GM12873 (cell line): ENCODE measurements around the gene RBMS1.

Source experiments
- TF ChIP-seq, protein P1 (sequence below): IDR thresholded peaks from 2 replicates; pipeline ENCODE4 v1.5.1; 2012; ENCODE audit warnings: low read depth, mild to moderate bottlenecking, moderate library complexity, low read length, control low read depth; ENCODE audit not compliant: insufficient read depth; ENCODE audit errors: missing control alignments

The RBMS1 gene

DNA sequence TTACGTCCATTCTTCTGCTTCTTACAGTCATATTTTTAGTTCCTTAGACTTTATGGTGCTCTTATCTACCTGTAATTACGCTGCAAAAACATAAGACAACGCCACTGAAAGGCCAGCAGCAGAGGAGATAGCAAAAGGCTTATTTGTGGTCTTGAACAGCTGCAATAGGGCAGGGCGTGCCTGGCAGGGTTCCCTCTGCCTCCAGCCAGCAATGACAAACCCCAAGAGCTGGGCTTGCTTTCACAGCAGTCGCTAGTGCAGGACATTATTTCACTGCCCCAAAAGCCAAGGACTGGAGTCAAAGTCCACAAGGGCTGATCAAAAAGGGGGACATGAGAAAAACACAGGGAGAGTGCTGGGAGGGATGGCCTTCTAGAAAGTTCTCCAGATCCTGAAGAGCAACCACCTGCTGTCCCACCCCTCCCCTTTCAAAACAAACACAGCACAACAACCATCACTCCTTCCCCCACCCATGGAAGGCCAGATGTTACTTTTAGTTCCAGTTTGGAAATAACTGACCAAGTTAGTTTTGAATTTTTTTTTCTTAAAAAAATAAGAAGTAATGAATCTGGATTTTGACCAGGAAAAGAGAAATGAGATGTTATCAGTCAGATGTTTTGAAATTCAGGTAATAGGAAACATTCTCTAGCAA is 127.8 kb downstream of the RBMS1 start:
- TF ChIP-seq, protein P1, sequence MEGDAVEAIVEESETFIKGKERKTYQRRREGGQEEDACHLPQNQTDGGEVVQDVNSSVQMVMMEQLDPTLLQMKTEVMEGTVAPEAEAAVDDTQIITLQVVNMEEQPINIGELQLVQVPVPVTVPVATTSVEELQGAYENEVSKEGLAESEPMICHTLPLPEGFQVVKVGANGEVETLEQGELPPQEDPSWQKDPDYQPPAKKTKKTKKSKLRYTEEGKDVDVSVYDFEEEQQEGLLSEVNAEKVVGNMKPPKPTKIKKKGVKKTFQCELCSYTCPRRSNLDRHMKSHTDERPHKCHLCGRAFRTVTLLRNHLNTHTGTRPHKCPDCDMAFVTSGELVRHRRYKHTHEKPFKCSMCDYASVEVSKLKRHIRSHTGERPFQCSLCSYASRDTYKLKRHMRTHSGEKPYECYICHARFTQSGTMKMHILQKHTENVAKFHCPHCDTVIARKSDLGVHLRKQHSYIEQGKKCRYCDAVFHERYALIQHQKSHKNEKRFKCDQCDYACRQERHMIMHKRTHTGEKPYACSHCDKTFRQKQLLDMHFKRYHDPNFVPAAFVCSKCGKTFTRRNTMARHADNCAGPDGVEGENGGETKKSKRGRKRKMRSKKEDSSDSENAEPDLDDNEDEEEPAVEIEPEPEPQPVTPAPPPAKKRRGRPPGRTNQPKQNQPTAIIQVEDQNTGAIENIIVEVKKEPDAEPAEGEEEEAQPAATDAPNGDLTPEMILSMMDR = no peak

DNA sequence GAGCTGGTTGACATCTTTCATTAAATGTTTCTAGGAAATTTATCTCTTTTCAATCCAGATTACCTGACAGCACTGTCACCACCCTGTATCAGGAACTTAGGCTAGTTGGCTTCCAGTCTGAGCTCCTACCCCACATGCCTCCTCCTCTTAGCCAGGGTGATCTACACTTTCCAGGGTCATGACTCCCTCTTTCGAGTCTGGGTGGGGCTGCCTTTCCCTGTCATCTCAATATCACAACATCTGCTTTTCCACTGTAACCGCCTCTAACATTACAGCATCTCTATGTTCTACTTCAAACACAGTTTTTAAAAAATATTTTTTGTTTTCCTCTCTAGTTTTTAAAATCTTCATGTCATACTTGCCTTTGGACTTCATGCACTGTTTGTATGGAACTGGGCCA is 129.2 kb downstream of the RBMS1 start:
- TF ChIP-seq, protein P1 = no peak

GRCh38 chr2:160363961-160364360 is 129.6 kb downstream of the RBMS1 start:
- TF ChIP-seq, protein P1 = no peak

- TF ChIP-seq, protein P1 = no peak
These were observed 130.6 kb downstream of the RBMS1 start for GRCh38 chr2:160363055-160363454.

GRCh38 chr2:160362541-160362940 is 131.1 kb downstream of the RBMS1 start:
- TF ChIP-seq, protein P1 = no peak

DNA sequence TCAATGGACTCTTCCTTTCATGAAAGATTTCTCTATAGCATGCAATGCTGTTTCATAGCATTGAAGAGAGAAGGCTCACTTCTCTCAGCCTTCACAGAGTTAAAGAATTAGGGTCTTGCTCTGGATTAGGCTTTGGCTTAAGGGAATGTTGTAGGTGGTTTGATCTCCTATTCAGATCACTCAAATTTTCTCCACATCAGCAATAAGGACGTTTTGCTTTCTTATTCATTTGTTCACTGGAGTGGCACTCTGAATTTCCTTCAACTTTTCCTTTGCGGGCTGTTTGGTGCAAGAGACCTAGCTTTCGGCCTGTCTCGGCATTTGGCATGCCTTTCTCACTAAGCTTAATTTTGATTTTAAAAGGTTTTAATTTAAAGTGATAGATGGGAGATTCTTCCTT is 131.6 kb downstream of the RBMS1 start:
- TF ChIP-seq, protein P1 = no peak

DNA sequence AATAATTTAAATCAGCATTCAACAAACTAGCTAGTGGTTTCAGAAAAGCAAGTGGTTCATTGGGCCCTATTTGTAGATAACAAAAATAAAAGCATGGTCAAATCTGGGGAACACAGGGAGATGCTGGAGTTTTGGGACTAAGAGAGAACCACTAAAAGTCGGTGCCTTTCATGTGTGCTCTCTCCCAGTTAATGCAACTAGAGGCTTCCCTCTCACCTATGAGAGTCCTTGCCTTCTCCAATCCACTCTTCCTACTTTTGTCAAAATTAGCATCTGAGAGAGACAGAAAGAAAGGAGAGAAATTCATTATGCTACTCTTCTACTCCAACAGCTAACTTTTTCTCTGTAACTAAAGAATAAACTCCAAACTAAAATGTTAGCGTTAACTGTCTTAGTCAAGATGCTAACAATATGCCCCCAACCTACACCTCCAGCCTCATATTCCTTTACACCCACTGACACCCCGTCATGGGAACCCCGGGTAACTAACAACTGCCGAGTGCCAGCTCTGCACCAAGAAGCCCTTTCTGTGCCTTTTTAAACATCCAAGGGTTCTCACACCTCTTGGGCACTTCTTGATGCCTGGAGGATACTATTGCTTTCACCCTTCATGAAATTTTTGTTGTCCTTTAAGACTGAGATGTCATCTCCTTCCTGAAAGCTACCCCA is 133.4 kb downstream of the RBMS1 start:
- TF ChIP-seq, protein P1 = no peak
